CD4-positive, alpha-beta T cell treated with Interleukin-21 for 1 hour (primary cell): Measurements from ENCODE around the gene MAPRE2.
"Not testable (repeated sequence)": the region's sequence is repeated elsewhere in the genome, so short reads cannot be mapped to it uniquely, and the experiment has no call there.

Source experiments
- DNase-seq: peaks from one replicate; pipeline ENCODE4 v3.0.0-alpha.2; 2020

MAPRE2 gene

GRCh38 chr18:35127201-35127600 lies 86.0 kb downstream of the MAPRE2 start:
- DNase-seq, result no peak

GRCh38 chr18:35128675-35129074 lies 87.5 kb downstream of the MAPRE2 start:
- no peak for DNase-seq

DNA sequence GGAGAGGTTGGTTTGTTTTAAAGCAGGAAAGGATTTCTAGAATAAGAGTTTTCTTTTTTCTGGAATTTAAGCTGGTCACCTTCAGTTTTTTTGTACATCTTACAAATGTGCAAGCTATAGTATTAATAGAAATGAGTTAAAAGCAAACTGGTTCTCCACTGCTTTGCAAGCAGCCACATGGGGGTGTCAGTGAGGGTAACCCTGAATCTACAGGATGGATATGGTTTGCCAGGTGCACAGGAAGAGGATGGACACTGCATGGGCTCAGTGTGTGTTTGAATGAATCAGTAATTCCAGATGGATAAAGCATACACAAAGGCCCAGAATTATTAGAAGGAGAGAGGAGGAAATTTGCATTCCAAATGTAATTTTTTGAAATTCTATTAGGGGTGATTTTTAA lies 89.0 kb downstream of the MAPRE2 start:
- no peak for DNase-seq

GRCh38 chr18:35131387-35132020 lies 90.3 kb downstream of the MAPRE2 start:
- DNase-seq, result no peak

DNA sequence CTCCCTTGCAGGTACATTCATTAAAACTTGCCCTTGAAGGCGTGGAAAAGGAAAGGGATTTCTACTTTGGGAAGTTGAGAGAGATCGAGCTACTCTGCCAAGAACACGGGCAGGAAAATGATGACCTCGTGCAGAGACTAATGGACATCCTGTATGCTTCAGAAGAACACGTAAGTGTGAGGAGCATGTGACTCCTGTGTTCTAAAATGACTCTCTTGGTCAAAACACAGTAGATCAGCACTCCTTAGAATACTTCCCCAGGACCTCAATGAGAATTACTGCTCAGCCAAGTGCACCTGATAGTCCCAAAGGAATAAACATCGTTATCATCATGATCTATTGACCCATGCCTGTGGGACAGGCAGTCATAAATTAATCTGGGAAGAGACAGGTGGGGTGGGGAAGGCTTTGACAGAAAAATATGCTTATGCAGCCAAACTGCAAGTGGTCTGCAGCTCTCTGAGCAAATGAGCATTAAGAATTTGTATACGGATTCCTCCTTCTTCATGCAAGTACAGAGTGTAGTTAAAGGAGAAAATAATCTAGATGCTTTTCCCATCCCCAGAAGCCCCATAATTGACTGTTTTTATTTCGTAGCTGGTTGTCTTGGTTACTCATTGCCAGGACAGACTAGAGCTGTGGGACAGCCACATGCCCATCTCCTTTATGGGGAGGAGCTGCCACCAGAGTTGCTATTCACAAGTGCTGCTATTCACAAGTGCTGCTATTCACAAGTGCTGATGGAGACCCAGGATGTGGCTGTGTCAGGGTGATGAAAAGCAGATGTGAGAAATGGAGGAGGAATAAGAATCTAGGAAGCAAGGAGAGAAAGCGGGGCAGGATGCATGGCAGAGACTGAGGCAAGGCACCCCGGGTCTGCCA lies 91.0 kb downstream of the MAPRE2 start:
- peak; percentile 8 for DNase-seq

GRCh38 chr18:35134190-35134730 lies 93.0 kb downstream of the MAPRE2 start:
- DNase-seq, result no peak

DNA sequence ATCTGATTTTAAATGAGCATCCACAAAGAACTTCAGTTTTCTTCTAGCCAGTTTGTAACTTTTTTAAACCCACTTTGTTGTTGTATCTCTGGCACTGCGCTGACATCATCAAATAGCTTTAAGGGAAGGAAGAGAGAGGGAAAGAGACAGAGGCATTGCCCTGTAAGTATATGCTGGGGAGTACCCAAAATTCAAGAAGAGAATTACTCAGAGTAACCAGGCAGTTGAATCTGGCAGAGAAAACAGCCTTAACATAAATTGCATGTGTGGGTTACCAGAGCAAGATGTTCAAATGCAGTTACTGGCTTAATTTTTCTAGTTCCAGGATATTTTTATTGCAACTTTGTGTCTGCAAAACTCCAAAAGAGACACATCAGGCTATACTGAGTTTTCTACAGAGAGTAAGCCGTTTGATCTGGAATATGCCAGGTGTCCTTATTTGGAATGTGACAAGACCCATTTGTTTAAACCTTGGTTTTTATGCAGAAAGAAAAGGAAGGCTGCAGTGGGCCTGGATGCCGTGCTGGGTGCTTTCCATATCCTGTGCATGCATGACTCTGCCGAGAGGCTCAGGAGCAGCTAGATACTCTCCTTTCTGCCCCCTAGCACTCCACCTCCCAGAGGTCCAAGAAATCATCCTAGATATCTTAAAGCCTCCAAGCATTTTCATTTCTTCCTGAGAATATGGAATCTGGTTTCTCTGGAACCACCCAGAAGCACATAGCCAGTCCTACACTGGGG lies 93.7 kb downstream of the MAPRE2 start:
- DNase-seq, result no peak

GRCh38 chr18:35136248-35136647 lies 95.0 kb downstream of the MAPRE2 start:
- DNase-seq, result no peak

DNA sequence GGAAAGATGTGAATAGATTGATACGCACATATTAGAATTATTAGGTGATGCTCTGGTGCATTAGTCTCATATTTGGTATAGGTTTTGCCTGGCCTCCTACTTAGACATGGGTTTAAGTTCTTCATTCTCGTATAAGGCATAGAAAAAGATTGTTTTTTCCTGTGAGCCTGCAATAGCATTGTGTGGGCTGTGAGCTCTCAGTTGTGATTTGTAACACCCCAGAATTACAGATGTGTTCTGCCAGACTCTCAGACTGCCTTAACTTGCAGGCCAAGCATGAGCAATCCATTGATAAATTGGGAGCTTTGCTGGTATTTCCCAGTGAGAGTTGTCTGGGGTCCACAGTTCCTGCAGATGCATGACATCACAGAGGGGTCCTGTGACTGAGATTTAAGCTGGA lies 95.7 kb downstream of the MAPRE2 start:
- no peak for DNase-seq

DNA sequence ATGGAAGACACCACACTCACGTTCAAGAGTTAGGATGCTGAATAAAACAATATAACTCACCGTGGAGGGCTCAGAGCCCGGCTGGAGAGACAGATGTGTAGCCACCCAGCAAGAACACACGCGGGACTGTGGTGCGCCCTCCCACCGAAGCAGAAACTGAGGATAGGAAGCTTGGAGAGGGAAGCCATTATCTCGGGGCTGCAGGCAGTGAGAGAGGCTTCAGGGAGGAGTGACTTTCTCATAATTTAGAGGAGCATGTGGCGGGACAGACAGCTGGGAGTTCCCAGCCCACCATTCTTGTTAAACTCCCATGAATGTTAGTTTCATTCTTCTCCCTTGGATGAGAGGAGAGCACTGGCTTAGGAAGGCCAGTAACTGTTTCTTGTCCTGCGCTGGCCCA lies 96.4 kb downstream of the MAPRE2 start:
- DNase-seq, result no peak

GRCh38 chr18:35138773-35139172 lies 97.6 kb downstream of the MAPRE2 start:
- DNase-seq, result no peak

- DNase-seq, result no peak
Observed at GRCh38 chr18:35139517-35139916, 98.3 kb downstream of the MAPRE2 start.

DNA sequence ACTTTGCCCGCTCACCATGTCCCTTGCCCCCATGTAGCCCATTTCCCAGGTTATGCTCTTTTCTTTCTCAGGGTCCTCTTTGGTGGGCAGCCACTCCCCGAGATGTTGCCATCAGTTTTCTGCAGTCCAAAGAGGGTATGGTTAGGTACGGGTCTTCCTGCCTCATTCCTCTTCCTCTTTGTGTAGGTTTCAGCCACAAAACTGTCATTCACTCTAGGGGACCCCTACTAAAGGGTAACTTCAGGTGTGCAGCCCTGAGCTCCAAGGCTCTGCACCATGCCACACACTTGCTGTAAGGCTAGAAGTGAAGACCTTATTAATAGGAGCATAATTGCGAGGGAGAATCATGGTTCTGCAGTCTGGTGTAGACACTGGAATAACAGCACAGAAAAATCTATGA lies 99.9 kb downstream of the MAPRE2 start:
- DNase-seq, result no peak

GRCh38 chr18:35141567-35142274 lies 100.5 kb downstream of the MAPRE2 start:
- DNase-seq, result no peak

- no peak for DNase-seq
Observed at GRCh38 chr18:35142275-35142615, 101.0 kb downstream of the MAPRE2 start.

- peak; percentile 44 for DNase-seq
Observed at GRCh38 chr18:35143622-35144596, 102.7 kb downstream of the MAPRE2 start.

- no peak for DNase-seq
Observed at GRCh38 chr18:35144698-35145097, 103.5 kb downstream of the MAPRE2 start.

DNA sequence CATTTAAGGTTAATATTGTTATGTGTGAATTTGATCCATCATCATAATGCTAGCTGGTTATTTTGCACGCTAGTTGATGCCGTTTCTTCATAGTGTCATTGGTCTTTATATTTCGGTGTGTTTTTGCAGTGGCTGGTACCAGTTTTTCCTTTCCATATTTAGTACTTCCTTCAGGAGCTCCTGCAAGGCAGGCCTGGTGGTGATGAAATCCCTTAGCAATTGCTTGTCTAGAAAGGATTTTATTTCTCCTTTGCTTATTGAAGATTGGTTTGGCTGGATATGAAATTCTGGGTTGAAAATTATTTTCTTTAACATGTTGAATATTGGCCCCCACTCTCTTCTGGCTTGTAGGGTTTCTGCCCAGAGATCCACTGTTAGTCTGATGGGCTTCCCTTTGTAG lies 109.0 kb downstream of the MAPRE2 start:
- DNase-seq, result not testable (repeated sequence)

DNA sequence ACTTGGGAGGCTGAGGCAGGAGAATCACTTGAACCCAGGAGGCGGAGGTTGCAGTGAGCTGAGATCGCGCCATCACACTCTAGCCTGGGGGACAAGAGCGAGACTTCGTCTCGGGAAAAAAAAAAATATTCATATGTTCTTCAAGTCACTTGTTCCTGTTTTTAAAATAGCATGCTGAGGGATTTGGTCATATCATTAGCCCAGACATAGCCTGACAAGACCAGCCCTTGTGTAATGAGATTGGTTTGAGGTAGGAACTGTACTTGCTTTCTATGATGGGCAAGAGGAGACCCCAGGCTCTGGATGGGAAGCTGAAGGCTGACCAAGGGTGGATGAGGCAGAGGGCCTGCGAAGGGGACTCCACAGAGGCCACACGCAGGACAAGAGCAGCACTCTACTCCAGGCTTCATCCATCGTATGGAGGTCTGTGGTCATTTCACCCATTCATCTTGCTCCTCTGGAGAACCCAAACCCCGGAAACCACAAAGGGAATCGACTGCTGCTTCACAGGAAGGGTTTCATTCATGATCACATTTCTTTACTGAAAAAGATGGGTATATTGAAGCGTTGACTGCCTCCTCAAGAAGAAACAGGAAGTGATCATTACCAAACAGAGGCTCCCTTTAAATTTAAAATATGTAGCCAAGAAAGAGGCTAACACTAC lies 112.5 kb downstream of the MAPRE2 start:
- DNase-seq, result no peak

DNA sequence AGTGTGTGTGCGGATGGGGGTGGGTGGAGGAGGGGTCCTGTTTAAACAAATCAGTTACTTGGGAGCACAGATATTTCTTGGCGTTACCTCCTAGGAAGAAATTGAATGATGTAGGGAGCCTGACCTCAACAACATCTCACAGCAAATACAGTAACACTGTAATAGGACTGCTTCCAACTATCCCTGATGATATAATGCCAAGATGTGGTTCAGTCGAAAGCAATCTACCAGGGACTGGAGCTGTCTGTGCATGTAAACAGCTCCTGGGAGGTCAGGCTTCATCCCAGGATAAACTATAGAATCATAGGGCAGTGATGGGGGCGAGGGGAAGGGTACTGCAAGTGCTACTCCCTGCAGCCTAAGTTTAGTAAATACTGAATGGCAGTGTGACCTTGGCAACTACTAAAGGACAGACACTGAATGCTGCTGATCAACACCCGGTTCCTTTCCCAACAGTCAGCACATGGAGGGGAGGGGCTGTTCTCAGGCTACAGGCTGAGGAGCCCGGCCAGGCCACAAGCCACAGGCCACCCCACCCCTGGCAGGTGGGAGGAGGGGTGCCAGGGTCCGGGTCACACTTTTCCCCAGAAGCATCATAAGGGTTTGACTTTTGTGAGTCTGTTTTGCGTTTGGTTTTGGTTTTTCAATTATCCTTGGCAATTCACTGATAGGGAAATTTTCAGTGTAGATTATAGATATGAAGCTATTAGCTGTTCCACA lies 114.3 kb downstream of the MAPRE2 start:
- DNase-seq, result no peak
